CD4-positive, alpha-beta T cell (primary cell): ENCODE results near the gene TMEM200A. TPM values are rescaled to one million over a fixed set of nuclear protein-coding genes. Genes with fewer than 3 reads are reported as not detected.
A peak's percentile ranks its signal among the peaks of the same experiment; 100 is the strongest.

Source experiments
- ATAC-seq: fragments of 200-7000 bp; cut with Tn5 transposase; one replicate; pipeline ENCODE4 v1.10.0; 2022; ENCODE audit warnings: mild to moderate bottlenecking; ENCODE audit not compliant: poor library complexity
- CTCF ChIA-PET: fragments of 350-600 bp; sonication (Branson Sonifier 250); formaldehyde crosslinking; loops from one replicate; lab custom pipeline; 2021; ENCODE audit warnings: antibody characterized with exemption, inconsistent platforms; lab: Charles Lee
- POLR2A ChIA-PET: fragments of 350-600 bp; sonication (Branson Sonifier 250); formaldehyde crosslinking; loops from one replicate; lab custom pipeline; 2021; ENCODE audit warnings: antibody characterized with exemption, inconsistent platforms; lab: Charles Lee
- DNase-seq, 14 experiments: peaks; one replicate each; pipeline ENCODE4 v3.0.0-alpha.2; 2013 to 2020; ENCODE audit warnings: mixed read lengths in 2 of 14
- H3K27ac ChIP-seq, 2 donors: one replicate each; pipeline versions ENCODE4 v1.5.1 to v1.7.0; 2013; ENCODE audit warnings: low read length in 2 of 2, low read depth in 1 of 2, mild to moderate bottlenecking in 1 of 2
- H3K27me3 ChIP-seq, 2 experiments: 1 replicate in 1 of 2; 2 replicates in 1 of 2; pipeline versions ENCODE4 v1.6.1 to v1.7.0; 2013; ENCODE audit warnings: low read length in 2 of 2, control low read depth in 1 of 2, mild to moderate bottlenecking in 1 of 2, moderate library complexity in 1 of 2; ENCODE audit not compliant: insufficient read depth in 2 of 2, control insufficient read depth in 1 of 2
- H3K36me3 ChIP-seq: one replicate; pipeline ENCODE4 v1.6.1; 2013; ENCODE audit warnings: low read length, control low read depth; ENCODE audit not compliant: insufficient read depth
- H3K4me1 ChIP-seq: one replicate; pipeline ENCODE4 v1.6.1; 2013; ENCODE audit warnings: low read length, control low read depth; ENCODE audit not compliant: insufficient read depth
- H3K4me3 ChIP-seq: one replicate; pipeline ENCODE4 v1.5.1; 2013; ENCODE audit warnings: mild to moderate bottlenecking, low read length, moderate library complexity
- H3K9me3 ChIP-seq, 2 experiments: 1 replicate in 1 of 2; 2 replicates in 1 of 2; pipeline versions ENCODE4 v1.6.1 to v1.7.0; 2013; ENCODE audit warnings: low read length in 2 of 2, mild to moderate bottlenecking in 2 of 2, control low read depth in 1 of 2, moderate library complexity in 1 of 2; ENCODE audit not compliant: control insufficient read depth in 1 of 2, insufficient read depth in 1 of 2
- H3K27ac Mint-ChIP-seq: one replicate; pipeline ENCODE4 v1.8.0; 2020; ENCODE audit warnings: mixed read lengths
- H3K27me3 Mint-ChIP-seq: one replicate; pipeline ENCODE4 v1.8.0; 2021; ENCODE audit warnings: mixed read lengths
- H3K36me3 Mint-ChIP-seq: one replicate; pipeline ENCODE4 v1.8.0; 2021; ENCODE audit warnings: low read depth, mixed read lengths
- H3K4me1 Mint-ChIP-seq: one replicate; pipeline ENCODE4 v1.8.0; 2021; ENCODE audit warnings: low read depth, mixed read lengths
- H3K4me3 Mint-ChIP-seq: one replicate; pipeline ENCODE4 v1.8.0; 2020; ENCODE audit warnings: mild to moderate bottlenecking, mixed read lengths
- H3K9me3 Mint-ChIP-seq: one replicate; pipeline ENCODE4 v1.8.0; 2020; ENCODE audit warnings: mixed read lengths
- CTCF ChIP-seq: fragments of 200-600 bp; IDR thresholded peaks from one replicate; pipeline ENCODE4 v1.8.0; 2022; ENCODE audit warnings: antibody characterized with exemption, mild to moderate bottlenecking
- intact Hi-C, 2 experiments: fragments of 100-400 bp; cut with DNase I in 1 of 2; cut with micrococcal nuclease in 1 of 2; formaldehyde crosslinking; loops; one replicate each; pipeline versions ENCODE4 v1.15.1 to v1.9.0; 2023 to 2025; cut with DNase I, micrococcal nuclease
- total RNA-seq, 174 experiments: library from RNA in 2 of 174; stranded (reverse) in 2 of 174; gene quantifications; one replicate each; pipeline ENCODE4 v1.2.3 and lab custom pipeline; 2021 to 2026

TMEM200A gene
- total RNA-seq, 2 experiments from 2014 or later = 0.30 to 0.34 TPM

- Histone ChIP-seq H3K4me3 (no peak overlapping the region), H3K9me3 (no peaks in the 10 kb centered on the region), H3K36me3 (no peaks in the 10 kb centered on the region), H3K4me1 (no peaks in the 10 kb centered on the region), H3K27ac (no peak overlapping the region), H3K27me3 (no peaks in the 10 kb centered on the region)
- H3K4me1 Mint-ChIP-seq = no peaks in the 10 kb centered on the region
- ChIA-PET CTCF (no interaction called here), POLR2A (no interaction called here)
- ATAC-seq (no peak), DNase-seq (no peak)
- intact Hi-C loops = no loop called here
- no peak overlapping the region for H3K27ac Mint-ChIP-seq
- no peak for TF ChIP-seq CTCF
- H3K9me3 Mint-ChIP-seq = no peaks in the 10 kb centered on the region
- H3K4me3 Mint-ChIP-seq = no peak overlapping the region
- H3K36me3 Mint-ChIP-seq = no peaks in the 10 kb centered on the region
- H3K27me3 Mint-ChIP-seq = no peaks in the 10 kb centered on the region
Observed at GRCh38 chr6:130466748-130467061, 100.9 kb downstream of the TMEM200A start.

- ChIA-PET CTCF (no interaction called here), POLR2A (no interaction called here)
- no peaks in the 10 kb centered on the region for H3K36me3 ChIP-seq
- no peaks in the 10 kb centered on the region for H3K27me3 Mint-ChIP-seq
- no peak overlapping the region for H3K4me3 ChIP-seq
- peak in 1 of 14 experiments; percentile 24 for DNase-seq
- H3K36me3 Mint-ChIP-seq = no peaks in the 10 kb centered on the region
- H3K9me3 ChIP-seq = no peaks in the 10 kb centered on the region
- no peak for ATAC-seq
- no peak overlapping the region for H3K27ac ChIP-seq
- no peak for TF ChIP-seq CTCF
- H3K9me3 Mint-ChIP-seq = no peaks in the 10 kb centered on the region
- no peak overlapping the region for H3K27ac Mint-ChIP-seq
- H3K27me3 ChIP-seq = no peaks in the 10 kb centered on the region
- intact Hi-C loops = no loop called here
- H3K4me3 Mint-ChIP-seq = no peak overlapping the region
- H3K4me1 ChIP-seq = no peaks in the 10 kb centered on the region
- no peaks in the 10 kb centered on the region for H3K4me1 Mint-ChIP-seq
Observed at GRCh38 chr6:130467146-130468050, 101.6 kb downstream of the TMEM200A start.

DNA sequence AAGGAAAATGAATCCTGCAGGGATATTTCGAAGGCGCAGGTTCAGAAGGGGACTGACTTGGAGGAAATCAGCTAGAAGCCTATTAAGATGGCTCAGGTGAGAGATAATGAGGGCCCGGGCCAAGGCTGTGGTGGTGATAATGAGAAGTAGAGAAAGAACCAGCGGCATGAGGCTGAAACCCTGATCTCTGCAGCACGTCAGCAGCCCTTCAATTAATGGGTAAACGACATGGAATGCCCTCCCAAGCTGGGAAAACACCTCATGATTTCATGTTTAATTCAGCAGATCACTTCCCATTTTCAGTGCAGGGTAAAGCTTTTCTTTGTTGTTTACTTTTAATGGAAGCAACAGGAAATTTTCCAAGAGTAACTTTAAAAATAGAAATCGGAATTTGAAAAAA lies 104.9 kb downstream of the TMEM200A start:
- Mint-ChIP-seq H3K36me3 (no peaks in the 10 kb centered on the region), H3K9me3 (no peaks in the 10 kb centered on the region), H3K4me1 (no peaks in the 10 kb centered on the region), H3K4me3 (no peak overlapping the region), H3K27ac (no peak overlapping the region), H3K27me3 (no peaks in the 10 kb centered on the region)
- DNase-seq = no peak
- no peaks in the 10 kb centered on the region for H3K27me3 ChIP-seq
- H3K27ac ChIP-seq = no peak overlapping the region
- intact Hi-C loops = no loop called here
- TF ChIP-seq CTCF = no peak
- H3K36me3 ChIP-seq = no peaks in the 10 kb centered on the region
- no peaks in the 10 kb centered on the region for H3K9me3 ChIP-seq
- H3K4me1 ChIP-seq = no peaks in the 10 kb centered on the region
- no peak overlapping the region for H3K4me3 ChIP-seq
- CTCF ChIA-PET = no interaction called here
- POLR2A ChIA-PET = no interaction called here
- no peak for ATAC-seq
